AG04449 (cell line): Measurements from ENCODE around the gene BATF2.
"Not testable (repeated sequence)": the region's sequence is repeated elsewhere in the genome, so short reads cannot be mapped to it uniquely, and the experiment has no call there.

Experiments
- CTCF ChIA-PET: fragments of 350-600 bp; formaldehyde crosslinking; extraction: SDS; loops from one replicate; lab custom pipeline; 2021; ENCODE audit warnings: antibody characterized with exemption; lab: Yijun Ruan, JAX
- POLR2A ChIA-PET: fragments of 400-600, 350-600 bp; formaldehyde crosslinking; extraction: SDS; loops from one replicate; lab custom pipeline; 2020; ENCODE audit warnings: antibody characterized with exemption, inconsistent platforms; lab: Yijun Ruan, JAX
- DNase-seq: peaks from one replicate; pipeline ENCODE4 v3.0.0-alpha.2; 2010; ENCODE audit warnings: low read depth, low spot score
- H3K4me3 ChIP-seq: 2 replicates; pipeline ENCODE4 v1.5.1; 2011; ENCODE audit warnings: low read depth, mild to moderate bottlenecking, control low read depth, low read length
- TF ChIP-seq, protein P1 (sequence below): IDR thresholded peaks from one replicate; pipeline ENCODE4 v1.5.1; 2011; ENCODE audit warnings: mild to moderate bottlenecking, moderate library complexity, low read length, control low read depth, inconsistent platforms; ENCODE audit not compliant: insufficient read depth; ENCODE audit errors: missing control alignments

BATF2 gene

DNA sequence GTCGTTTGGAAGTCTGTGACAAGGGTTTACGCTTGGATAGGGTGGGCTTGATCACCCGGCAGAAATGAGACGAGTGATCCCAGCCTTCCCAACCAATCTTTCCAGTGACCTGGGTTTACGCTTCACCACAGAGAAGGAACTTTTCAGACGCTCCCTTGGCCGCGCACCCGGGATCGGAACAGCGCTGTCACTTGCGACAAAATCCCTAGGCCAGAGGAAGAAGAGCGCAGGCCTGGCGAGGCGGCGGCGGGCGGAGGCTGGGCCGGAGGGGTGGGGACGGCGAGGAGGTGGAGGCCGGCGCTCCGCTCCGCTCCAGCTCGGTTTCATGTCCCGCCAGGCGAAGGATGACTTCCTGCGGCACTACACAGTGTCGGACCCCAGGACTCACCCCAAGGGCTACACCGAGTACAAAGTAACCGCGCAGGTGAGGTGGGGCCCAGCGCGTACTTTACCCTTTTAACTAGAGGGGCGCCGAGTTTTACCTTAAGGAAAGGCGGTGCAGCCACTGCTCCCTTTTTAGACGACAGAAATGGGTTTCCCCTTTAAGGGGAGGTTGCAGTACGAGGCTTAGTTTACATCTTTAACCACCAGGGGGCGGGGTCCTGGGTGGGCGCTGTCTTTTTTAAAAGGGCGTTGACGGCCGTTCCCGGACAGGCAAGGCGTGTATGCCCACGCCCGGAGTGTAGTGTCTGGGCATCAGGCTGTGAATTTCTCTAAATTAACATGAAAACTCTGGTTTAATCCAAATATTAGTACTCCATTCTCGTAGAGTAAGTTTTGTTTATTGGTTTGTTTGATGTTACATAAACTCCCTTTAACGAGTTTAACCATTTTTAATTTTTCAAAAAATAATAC, 30.7 kb upstream of the BATF2 start, which contains the start of gene SNX15:
Gene SNX15 (plus strand): TSS at position 227 of the 855 bp plus-strand sequence. CDS start 99 bp downstream, at position 326.
- TF ChIP-seq, protein P1, sequence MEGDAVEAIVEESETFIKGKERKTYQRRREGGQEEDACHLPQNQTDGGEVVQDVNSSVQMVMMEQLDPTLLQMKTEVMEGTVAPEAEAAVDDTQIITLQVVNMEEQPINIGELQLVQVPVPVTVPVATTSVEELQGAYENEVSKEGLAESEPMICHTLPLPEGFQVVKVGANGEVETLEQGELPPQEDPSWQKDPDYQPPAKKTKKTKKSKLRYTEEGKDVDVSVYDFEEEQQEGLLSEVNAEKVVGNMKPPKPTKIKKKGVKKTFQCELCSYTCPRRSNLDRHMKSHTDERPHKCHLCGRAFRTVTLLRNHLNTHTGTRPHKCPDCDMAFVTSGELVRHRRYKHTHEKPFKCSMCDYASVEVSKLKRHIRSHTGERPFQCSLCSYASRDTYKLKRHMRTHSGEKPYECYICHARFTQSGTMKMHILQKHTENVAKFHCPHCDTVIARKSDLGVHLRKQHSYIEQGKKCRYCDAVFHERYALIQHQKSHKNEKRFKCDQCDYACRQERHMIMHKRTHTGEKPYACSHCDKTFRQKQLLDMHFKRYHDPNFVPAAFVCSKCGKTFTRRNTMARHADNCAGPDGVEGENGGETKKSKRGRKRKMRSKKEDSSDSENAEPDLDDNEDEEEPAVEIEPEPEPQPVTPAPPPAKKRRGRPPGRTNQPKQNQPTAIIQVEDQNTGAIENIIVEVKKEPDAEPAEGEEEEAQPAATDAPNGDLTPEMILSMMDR: peak; percentile 56
- peak within 1 kb of the TSS; percentile 87 for H3K4me3 ChIP-seq
- POLR2A ChIA-PET: interaction anchor here (0.6 to 2.0 kb wide), 3 partner anchors 13 to 90 kb away, joined by 3 to 13 read pairs (median 3); partner anchors contain the start of genes ARL2 and SAC3D1
- CTCF ChIA-PET: interaction anchor here (0.6 to 10.5 kb wide), 14 partner anchors 8 to 91 kb away, joined by 3 to 140 read pairs (median 4); partner anchors contain the start of genes ARL2, NAALADL1, SAC3D1 and TM7SF2
- DNase-seq: peak; percentile 70

DNA sequence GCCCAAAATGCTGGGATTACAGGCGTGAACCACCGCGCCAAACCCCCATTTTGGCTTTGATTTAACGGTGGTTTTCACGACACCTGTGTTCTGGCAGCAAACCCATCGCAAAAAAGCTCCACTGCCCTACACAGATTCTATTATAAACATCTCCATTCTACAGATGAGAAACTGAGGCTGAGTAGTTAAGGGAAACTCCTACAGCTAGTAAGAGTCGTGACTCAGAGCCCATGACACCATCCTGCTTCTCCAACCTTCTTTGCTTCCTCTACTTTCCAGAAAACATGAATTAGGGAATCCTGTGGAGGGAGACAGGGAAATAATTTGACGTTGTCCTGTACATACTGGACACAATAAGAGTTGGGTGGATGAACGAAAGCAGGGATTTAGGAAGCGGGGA, 30.0 kb upstream of the BATF2 start:
- peak overlapping the region; percentile 87 for H3K4me3 ChIP-seq
- no peak for DNase-seq
- ChIA-PET CTCF (interaction anchor here (0.6 to 10.5 kb wide), 11 partner anchors 9 to 216 kb away, joined by 3 to 140 read pairs (median 3); partner anchors contain the start of genes ARL2, MEN1, SAC3D1 and TM7SF2), POLR2A (interaction anchor here (0.6 to 2.0 kb wide), 2 partner anchors 13 to 90 kb away, joined by 3 to 13 read pairs; partner anchors contain the start of gene ARL2)
- TF ChIP-seq, protein P1: no peak

DNA sequence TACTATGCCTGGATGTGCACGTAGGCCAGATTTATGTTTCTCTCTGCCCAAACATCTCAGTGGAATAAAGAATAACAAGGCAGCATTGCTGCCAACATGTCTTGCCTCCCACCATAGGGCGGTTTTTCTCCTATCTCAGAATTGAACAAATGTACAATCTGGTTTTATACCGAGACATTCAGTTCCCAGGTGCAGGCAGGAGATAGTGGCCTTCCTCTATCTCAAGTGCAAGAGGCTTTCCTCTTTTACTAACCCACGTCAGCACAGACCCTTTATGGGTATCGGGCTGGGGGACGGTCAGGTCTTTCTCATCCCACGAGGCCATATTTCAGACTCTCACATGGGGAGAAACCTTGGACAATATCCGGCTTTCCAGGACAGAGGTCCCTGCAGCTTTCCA, 26.7 kb upstream of the BATF2 start:
- POLR2A ChIA-PET, H3K4me3 ChIP-seq, DNase-seq: not testable (repeated sequence)
- CTCF ChIA-PET: interaction anchor here (10.5 kb wide), 1 partner anchor 10 kb away, joined by 140 read pairs; the partner anchor contains the start of gene ARL2

DNA sequence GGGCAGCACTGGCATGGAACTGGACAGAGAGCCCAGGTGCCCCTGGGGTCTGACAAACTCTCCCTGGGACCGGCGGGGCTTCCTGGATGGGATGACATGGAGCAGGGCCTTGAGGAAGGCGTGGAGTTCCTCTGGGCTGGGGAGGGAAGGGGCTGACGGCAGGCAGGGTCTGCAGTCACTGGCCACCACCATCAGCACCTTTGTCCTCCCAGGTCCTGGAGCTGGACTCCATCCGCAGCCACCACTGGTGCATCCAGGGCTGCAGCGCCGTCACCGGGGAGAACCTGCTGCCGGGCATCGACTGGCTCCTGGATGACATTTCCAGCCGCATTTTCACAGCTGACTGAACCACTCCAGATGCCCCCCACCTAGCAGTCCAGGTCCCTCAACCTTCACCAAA, 24.7 kb upstream of the BATF2 start:
- TF ChIP-seq, protein P1: no peak
- H3K4me3 ChIP-seq: no peak overlapping the region
- CTCF ChIA-PET: interaction anchor here (1.7 kb wide), 1 partner anchor 8 kb away, joined by 13 read pairs; the partner anchor contains the start of gene ARL2
- POLR2A ChIA-PET: interaction anchor here (0.7 kb wide), 1 partner anchor 37 kb away, joined by 3 read pairs; no protein-coding TSS in a partner anchor
- DNase-seq: no peak

DNA sequence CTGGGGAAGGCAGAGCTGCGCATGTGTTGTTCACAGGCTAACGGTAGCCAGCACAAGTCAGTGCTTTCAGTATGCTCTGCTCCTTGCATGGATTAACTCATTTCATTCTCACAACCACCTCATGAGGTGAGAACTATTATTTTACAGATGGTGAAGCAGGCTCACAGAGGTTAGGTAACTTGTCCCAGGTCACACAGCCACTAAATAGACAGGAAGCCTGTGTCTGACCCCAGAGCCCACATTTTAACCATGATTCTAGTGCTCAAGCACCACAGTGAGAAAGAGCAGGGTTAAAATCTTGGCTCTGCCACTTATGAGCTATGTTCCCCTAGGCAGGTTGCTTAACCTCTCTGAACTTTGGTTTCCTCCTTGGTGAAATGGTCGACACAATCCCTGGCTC, 24.2 kb upstream of the BATF2 start:
- ChIA-PET POLR2A (no interaction called here), CTCF (no interaction called here)
- no peak overlapping the region for H3K4me3 ChIP-seq
- no peak for DNase-seq
- TF ChIP-seq, protein P1: no peak

DNA sequence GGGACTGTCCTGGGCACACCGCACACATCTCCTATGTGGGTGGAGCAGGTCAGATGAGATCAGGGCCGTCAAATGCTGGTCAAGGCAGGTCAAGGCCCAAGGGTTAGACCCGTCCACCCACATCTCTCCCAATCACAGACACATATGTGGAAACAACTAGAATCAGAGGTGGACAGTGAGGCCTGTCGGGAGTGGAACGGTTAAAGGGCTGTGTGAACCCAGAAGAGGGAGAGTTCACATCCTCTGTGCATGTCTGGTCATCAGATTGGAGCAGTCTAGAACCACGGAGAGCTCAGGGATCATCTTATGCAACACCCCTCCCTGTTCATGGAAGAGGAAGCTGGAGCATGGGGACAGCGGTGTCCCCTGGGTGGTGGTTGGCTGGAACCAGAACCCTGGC, 23.1 kb upstream of the BATF2 start:
- no peak overlapping the region for H3K4me3 ChIP-seq
- CTCF ChIA-PET: no interaction called here
- TF ChIP-seq, protein P1: no peak
- no peak for DNase-seq
- POLR2A ChIA-PET: no interaction called here
